ENCODE results near the gene LRP8.

Gene LRP8

GRCh38 chr1:53279296-53280200, 48.3 kb downstream of the LRP8 start:
- DNase-seq, result no peak

- DNase-seq, result peak; percentile 68
These were observed 49.6 kb downstream of the LRP8 start for GRCh38 chr1:53278298-53278725.

DNA sequence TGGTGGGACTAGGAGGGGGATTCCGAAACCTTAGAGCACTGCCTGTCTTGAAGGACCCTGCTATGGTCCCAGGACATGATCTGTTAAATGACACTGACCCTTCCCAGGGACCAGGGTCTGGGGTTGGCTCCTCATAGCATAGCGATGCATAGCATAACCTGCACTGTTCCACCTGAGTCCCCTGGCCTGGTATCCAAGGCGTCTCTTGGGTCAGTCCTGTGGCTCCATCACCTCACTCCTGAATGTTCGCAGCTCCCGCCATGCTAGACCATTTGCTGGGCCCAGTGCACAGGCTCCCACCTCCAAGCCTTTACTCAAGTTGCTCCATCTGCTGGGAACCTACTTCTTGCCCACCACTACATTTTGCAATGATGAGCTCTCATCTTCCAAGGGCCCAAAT, 50.5 kb downstream of the LRP8 start:
- DNase-seq, result no peak

GRCh38 chr1:53276902-53277281, 51.0 kb downstream of the LRP8 start:
- no peak for DNase-seq

- no peak for DNase-seq
These were observed 51.5 kb downstream of the LRP8 start for GRCh38 chr1:53276153-53276901.

GRCh38 chr1:53275566-53275965, 52.3 kb downstream of the LRP8 start:
- DNase-seq, result no peak

DNA sequence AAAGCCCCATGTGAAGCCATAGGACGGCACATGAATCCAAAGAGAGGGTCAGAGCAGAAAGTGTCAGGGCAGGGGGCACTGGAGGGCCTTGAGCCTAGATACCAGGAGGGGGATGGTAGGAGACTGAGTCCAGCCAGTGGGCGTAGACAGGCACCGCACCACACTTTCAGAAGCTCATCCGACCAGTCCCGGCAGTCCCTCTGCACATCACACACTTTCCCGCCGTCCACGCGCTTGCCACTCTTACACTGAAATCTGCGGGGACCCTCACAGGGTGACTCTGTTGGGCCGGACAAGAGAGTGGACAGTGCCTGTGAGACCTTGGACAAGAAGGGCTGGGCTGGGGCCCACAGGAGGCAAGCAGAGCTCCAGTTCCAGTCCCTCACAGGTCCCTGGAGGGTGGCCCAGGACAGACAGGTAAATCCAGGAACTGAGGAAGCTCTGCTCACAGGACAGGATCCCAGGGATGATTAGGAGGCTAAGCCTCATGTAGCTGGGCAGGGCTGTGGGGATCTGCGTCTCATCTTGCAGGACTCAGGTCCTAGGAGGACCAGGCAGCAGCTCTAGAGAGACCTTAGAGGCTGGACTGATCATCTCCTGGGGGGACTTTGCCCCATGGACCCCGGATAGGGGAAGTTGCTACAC, 53.2 kb downstream of the LRP8 start:
- no peak for DNase-seq

- no peak for DNase-seq
These were observed 53.8 kb downstream of the LRP8 start for GRCh38 chr1:53274026-53274425.

DNA sequence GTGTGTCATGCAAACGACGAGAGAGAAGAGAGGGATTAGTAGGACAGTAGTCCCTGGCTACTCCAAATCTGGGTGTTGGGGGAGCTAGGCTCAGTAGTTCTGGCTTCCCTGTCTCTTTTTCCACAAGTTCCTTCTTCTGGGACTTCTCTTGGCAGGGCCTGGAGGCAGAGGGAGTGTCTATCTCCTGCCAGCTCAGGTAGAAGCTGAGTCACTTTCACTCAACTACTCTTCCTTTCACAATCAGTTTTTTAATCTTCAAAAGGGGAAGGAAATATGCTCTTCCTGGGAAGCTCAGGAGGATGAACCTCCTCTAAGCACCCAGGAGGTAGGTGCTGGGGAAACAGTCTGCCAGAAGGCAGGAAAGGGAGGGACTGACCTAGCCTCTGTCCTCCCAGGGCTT, 54.3 kb downstream of the LRP8 start:
- DNase-seq, result no peak

GRCh38 chr1:53272349-53272748, 55.5 kb downstream of the LRP8 start:
- DNase-seq, result no peak

DNA sequence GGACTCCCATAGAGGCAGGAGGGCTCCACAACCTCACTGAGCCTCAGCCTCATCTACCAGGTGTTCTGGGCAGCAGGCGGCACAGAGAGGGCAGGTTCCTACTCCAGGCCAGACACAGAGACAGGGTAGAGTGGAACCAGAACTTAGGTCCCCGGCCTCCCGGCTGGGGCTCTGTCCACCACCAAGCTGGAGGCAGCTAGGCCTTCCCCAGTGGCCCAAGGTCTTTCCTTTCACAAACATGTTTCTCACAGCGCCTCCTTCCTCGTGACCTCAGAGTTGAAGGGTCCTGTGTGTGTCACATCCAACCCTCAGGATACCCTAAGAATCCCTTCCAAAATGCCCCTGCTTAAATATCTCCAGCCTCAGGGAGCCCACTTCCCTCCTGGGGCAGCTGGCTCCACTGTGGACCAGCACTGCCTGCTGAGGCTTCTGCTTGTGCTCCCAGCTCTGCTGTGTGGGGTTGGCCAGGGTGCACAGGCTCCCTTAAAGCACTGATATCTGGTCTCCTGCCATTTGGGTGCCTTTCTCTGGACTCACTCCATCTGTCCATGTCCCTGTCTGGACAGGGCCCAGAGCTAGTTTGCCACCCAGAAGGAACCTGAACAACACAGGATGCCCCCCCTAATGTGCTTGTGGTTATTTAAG, 56.3 kb downstream of the LRP8 start:
- DNase-seq, result no peak

- no peak for DNase-seq
These were observed 57.0 kb downstream of the LRP8 start for GRCh38 chr1:53270873-53271272.

DNA sequence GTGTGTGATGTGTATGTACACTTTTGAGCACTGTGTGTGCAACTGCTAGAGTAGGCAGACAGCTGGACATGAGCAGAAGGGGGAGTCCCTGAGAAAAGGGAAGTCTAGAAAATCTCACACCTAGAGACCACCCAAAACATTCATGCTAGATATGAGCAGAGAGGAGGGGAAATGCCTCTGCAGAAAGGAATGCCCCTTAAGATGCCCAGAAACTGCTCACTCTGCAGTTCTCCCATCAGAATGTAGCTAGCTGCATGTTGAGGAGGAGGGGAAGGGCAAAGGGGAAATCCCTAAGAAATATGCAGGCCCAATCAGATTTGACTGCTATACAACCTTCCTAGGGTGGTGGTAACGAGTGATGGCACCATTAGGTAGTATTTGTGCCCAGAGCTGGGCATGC, 57.8 kb downstream of the LRP8 start:
- DNase-seq, result no peak

GRCh38 chr1:53267761-53268160, 60.1 kb downstream of the LRP8 start:
- no peak for DNase-seq

DNA sequence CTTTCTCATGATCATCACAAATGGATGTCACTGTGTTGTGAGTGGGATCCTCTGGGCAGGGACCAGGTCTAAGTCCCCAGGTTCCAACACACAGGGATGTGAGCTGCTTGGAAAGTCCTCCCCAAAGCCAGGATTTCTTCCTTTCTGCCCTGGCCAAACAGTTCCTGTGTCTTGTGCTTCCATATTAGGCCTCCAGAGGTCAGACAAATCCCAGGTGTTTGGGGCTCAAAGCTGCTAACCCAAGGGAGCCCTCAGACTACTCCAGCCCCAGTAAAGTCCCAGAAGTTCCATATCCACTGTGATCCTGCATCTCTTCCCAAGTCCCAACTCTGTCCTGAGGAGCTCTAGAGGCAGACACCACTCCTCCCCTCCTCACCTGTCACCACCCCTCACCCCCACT, 61.8 kb downstream of the LRP8 start:
- no peak for DNase-seq

- no peak for DNase-seq
These were observed 62.3 kb downstream of the LRP8 start for GRCh38 chr1:53265581-53265980.

DNA sequence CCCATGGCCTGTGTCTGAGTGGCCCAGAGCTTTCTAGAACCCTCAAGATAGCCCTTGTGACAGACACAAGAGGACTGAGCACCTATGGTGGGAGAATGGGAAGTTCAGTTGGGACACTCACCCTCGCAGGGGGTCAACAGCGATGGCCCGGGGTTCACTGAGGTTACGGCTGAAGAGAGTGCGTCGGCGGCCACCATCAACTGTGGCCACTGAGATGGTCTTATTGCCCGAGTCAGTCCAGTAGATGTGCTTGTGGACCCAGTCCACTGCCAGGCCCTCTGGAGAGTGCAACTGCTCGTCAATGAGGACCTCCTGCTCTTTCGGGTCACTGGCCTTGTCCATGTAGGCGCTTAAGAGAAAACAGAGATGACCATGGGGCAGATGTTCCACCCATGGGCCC, 63.8 kb downstream of the LRP8 start:
- no peak for DNase-seq

GRCh38 chr1:53262000-53262399, 65.9 kb downstream of the LRP8 start:
- DNase-seq, result no peak

DNA sequence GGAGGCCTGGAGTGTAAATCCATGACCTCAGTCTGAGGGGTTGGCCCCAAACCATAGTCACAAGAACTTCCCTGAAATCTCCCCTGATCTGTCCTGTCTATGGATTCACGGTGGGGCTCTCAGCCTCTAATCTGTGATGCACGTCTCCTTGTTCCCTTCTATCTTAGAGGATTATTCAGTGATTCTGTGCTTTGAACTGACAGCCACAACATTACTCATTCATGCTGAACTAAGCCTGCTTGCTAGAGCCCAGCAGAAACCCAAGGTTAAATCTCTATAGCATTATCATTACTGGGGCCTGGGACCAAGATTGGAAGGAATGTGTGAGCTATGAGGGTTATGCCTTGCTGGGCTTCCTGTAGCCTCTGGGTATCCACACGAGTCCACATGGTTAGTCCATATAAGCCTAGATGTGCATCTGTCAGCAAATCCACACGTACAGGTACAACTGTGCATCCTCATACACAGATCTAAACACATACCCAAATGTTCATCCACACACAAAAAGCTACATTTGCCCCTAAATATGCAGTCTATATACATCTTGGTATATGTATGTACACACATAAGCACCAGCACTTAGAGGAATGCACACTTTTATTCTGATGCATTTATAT, 67.1 kb downstream of the LRP8 start:
- DNase-seq, result no peak

- no peak for DNase-seq
These were observed 67.9 kb downstream of the LRP8 start for GRCh38 chr1:53259932-53260331.

DNA sequence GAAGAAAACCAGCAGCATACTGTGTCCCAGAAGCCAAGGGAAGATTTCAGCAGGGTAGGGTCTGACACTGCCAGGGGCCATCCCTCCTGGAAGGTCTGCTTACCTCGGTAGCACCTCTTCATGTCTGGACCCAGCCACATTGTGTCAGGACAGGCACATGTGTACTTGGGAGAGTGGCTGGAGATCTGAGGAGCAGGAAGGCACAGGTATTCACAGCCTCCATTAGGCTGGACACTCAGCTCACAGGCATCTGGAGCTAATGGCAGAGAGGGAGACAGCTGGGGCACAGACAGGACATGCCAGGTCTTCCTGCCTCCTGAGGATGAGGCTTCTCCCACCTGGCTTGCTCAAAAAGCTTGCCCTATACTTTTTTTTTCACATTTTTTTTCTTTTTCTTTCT, 69.7 kb downstream of the LRP8 start:
- no peak for DNase-seq

DNA sequence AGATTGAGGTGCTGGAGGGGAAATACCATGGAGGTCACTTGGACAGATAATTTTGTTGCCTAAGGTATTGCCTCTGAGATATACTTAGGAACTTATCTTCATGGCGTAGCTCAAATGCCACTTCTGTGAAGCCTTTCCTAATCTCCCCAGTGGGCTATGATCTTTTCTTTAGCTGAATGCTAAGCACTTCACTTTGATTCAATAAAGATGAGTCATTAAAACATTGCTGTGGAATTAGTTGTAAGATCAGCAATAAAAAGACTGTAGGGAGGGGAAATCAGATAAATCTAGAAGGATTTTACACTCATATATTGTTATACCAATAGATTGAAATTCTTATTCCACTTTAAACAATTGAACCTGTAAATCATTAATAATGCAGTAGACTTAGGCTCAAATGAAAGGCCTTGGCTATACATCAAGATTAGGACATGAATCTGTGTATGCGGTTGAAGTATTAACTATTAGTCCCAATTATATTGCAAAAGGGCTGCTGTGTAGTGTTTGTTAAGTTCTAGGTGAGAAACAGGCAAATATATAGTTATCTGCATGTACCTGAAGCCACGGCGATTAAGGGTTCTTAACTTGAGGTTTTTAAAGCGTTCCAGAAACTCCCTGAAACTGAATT, 70.3 kb downstream of the LRP8 start:
- DNase-seq, result no peak
